Measurements from ENCODE around the gene BLID.

The BLID gene

GRCh38 chr11:122123263-122123929, 7.4 kb upstream of the BLID start:
- Mint-ChIP-seq H3K27ac (no peak overlapping the region), H3K4me1 (no peaks in the 10 kb centered on the region), H3K4me3 (no peak overlapping the region), H3K36me3 (ENCODE audit: low read depth) (no peaks in the 10 kb centered on the region), H3K9me3 (no peaks in the 10 kb centered on the region), H3K27me3 (ENCODE audit: low read depth, poor library complexity) (peaks cover 6% of the 10 kb centered on the region)
- TF ChIP-seq, protein P1, sequence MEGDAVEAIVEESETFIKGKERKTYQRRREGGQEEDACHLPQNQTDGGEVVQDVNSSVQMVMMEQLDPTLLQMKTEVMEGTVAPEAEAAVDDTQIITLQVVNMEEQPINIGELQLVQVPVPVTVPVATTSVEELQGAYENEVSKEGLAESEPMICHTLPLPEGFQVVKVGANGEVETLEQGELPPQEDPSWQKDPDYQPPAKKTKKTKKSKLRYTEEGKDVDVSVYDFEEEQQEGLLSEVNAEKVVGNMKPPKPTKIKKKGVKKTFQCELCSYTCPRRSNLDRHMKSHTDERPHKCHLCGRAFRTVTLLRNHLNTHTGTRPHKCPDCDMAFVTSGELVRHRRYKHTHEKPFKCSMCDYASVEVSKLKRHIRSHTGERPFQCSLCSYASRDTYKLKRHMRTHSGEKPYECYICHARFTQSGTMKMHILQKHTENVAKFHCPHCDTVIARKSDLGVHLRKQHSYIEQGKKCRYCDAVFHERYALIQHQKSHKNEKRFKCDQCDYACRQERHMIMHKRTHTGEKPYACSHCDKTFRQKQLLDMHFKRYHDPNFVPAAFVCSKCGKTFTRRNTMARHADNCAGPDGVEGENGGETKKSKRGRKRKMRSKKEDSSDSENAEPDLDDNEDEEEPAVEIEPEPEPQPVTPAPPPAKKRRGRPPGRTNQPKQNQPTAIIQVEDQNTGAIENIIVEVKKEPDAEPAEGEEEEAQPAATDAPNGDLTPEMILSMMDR (IDR thresholded peaks at IDR 0.05) = no peak
- no peak for DNase-seq

DNA sequence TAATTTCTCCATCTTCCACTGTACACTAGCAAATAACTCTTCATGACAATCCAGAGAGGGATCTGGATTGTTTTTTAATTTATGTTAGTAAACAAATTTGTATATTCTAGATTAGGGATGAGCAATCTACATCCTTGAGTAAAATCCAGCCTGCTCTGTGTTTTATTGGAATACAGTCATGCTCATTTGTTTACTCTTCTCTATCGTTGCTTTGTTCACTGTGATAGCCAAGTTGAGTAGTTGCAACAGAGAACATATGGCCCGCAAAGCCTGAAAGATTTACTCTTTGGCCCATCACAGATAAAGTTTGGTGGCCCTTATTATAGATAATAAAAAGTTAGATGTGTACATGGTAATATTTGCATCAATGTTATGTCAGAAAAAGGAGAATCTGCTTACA, 6.2 kb upstream of the BLID start:
- no peak overlapping the region for H3K27ac Mint-ChIP-seq
- H3K4me1 Mint-ChIP-seq = no peaks in the 10 kb centered on the region
- no peaks in the 10 kb centered on the region for H3K9me3 Mint-ChIP-seq
- DNase-seq = no peak
- no peaks in the 10 kb centered on the region for H3K36me3 Mint-ChIP-seq (ENCODE audit: low read depth)
- H3K4me3 Mint-ChIP-seq = no peak overlapping the region
- H3K27me3 Mint-ChIP-seq (ENCODE audit: low read depth, poor library complexity) = peaks cover 6% of the 10 kb centered on the region
- TF ChIP-seq, protein P1 (IDR thresholded peaks at IDR 0.05) = no peak

GRCh38 chr11:122120096-122120495, 4.1 kb upstream of the BLID start:
- DNase-seq = no peak
- peaks cover 6% of the 10 kb centered on the region for H3K27me3 Mint-ChIP-seq (ENCODE audit: low read depth, poor library complexity)
- H3K9me3 Mint-ChIP-seq = no peaks in the 10 kb centered on the region
- no peak overlapping the region for H3K27ac Mint-ChIP-seq
- no peak overlapping the region for H3K4me3 Mint-ChIP-seq
- TF ChIP-seq, protein P1 (IDR thresholded peaks at IDR 0.05) = no peak
- H3K4me1 Mint-ChIP-seq = no peaks in the 10 kb centered on the region
- no peaks in the 10 kb centered on the region for H3K36me3 Mint-ChIP-seq (ENCODE audit: low read depth)

- H3K27me3 Mint-ChIP-seq (ENCODE audit: low read depth, poor library complexity) = no peaks in the 10 kb centered on the region
- H3K4me1 Mint-ChIP-seq = no peaks in the 10 kb centered on the region
- H3K9me3 Mint-ChIP-seq = no peaks in the 10 kb centered on the region
- H3K27ac Mint-ChIP-seq = no peak overlapping the region
- no peaks in the 10 kb centered on the region for H3K36me3 Mint-ChIP-seq (ENCODE audit: low read depth)
- TF ChIP-seq, protein P1 (IDR thresholded peaks at IDR 0.05) = no peak
- no peak overlapping the region for H3K4me3 Mint-ChIP-seq
- DNase-seq = no peak
Measured at GRCh38 chr11:122116591-122116990, 576 bp upstream of the BLID start.

DNA sequence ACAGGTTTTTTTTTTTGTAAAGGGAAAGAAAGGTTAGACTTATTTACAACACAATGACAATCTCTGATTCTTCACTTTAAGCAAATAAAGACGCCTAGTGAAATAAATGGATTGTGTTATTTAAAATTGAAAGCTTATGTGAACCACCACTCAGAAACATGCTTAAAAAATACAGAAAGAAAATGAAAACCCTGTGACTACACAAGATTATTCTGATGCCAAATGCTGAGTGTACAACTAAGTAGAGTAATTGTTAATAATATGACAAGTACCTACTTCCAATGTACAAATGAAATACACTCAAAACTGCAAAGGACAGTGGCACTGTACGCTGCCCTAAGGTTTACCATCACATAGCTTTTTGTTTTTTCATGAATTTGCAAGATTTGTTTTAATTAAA, 1.0 kb downstream of the BLID start:
- Mint-ChIP-seq H3K4me1 (no peaks in the 10 kb centered on the region), H3K36me3 (ENCODE audit: low read depth) (no peaks in the 10 kb centered on the region), H3K9me3 (no peaks in the 10 kb centered on the region), H3K27me3 (ENCODE audit: low read depth, poor library complexity) (no peaks in the 10 kb centered on the region), H3K27ac (no peak overlapping the region), H3K4me3 (no peak overlapping the region)
- no peak for DNase-seq
- TF ChIP-seq, protein P1 (IDR thresholded peaks at IDR 0.05) = no peak

All from nephron progenitor cell (in vitro differentiated cells).